Effector CD8-positive, alpha-beta T cell (primary cell): Measurements from ENCODE around the gene VEGFD.

Experiments
- DNase-seq: peaks from one replicate; lab custom pipeline; 2025; lab: John Stamatoyannopoulos, UW
- total RNA-seq, 4 experiments: gene quantifications; one replicate each; lab custom pipeline; 2026; lab: John Stamatoyannopoulos, UW

The VEGFD gene
- 0 reads per million in 4 experiments for total RNA-seq

GRCh38 chrX:15384304-15384703 lies at the start of gene VEGFD:
Gene VEGFD, minus strand, starts transcription at chrX:15384413. Its CDS starts 467 bp downstream, at chrX:15383946.
- DNase-seq, result no peak

- DNase-seq, result no peak
Measured at GRCh38 chrX:15430584-15430983, 46.4 kb upstream of the VEGFD start.

DNA sequence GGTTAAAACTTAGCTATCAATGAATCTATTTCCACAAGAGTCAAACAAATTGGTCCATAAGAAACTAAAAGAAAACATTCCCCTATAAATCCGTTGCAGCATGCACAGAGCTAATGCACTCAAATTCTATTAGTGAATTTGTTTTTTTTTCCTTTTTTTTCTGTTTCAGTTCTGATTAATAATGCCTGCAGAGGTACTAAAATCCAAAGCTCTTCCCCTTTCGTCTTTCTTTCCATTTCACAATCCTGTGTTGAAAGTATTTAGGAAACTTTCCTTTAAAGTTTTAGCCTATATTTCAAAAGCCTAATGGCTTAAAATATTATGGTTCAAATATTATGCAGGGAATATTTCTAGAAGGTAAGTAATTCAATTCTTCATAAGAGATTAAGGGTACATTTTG lies 45.9 kb upstream of the VEGFD start:
- no peak for DNase-seq

DNA sequence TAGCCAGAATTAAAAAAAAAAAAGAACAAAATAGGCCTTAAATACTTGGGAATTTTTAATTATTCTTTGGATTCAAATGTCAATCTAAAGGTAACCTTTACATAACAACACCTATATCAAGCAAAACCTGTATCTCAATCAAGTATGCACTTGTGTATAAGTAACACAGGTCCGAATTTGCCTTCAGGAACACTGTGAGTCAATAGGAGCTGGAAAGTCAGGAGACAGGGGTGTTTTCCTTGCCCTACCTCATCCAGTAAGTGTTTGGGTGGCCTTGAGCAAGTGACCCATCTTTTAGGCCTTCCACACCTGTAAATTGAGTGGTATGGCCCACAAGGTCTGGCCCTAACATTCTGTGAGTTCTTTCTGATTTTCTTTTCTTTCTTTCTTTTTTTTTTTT lies 40.8 kb upstream of the VEGFD start:
- DNase-seq, result no peak

GRCh38 chrX:15418707-15419181 lies 34.5 kb upstream of the VEGFD start:
- no peak for DNase-seq

- no peak for DNase-seq
Measured at GRCh38 chrX:15418041-15418706, 34.0 kb upstream of the VEGFD start.

DNA sequence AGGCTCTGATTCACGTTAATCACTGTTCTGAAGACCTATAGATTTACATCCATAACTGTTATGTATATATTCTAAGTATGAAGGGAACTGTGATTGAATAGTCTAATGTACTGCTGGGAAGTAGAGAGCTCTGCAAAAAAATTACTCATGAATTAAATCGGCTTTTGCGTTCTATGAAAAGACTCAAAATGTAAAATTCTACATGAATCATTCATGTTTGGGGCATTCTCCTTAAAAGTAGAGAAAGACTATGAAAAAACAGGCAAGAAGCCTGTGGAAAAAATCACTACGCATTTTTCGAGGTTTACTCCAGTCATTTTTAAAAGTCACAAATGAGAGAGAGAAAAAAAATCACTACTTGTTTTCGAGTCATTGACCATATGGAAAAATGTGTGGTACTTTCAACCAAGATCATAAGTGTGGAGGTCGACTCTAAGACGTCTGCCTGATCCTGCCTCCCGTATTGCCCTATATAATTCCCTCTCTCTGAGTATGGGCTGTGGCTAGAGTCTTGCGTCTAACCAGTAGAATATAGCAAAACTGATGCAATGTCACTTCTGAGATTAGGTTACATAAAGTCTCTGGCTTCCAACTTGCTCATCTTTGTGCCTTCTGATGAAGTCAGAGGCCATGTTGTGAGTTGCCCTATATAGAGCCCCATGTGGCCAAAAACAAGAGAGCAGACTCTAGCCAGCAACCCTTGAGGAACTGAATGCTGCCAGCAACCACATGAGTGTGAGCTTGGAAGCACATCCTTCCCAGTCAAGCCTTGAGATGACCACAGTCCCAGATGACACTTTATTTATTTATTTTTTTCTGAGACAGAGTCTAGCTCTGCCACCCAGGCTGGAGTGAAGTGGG lies 32.1 kb upstream of the VEGFD start:
- DNase-seq, result no peak

DNA sequence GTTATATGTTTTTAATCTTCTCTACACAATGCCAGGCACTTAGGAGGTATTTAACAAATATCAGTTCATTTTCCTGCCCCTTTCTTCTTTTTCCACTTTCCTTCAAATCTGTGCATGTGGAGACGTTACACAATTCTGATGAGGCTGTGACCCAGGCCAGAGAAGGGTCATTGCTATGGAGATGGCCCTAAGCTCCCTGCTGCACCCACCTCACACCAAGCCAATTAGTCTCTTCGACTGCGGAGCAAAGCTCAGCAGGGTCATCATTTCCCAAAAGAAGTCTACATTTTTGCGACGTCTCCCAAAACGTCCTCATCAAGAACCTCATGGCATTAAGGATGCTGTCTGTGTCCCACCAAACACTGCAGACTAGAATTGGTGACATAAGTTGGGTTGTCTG lies 28.9 kb upstream of the VEGFD start:
- no peak for DNase-seq

- no peak for DNase-seq
Measured at GRCh38 chrX:15410947-15411346, 26.7 kb upstream of the VEGFD start.

- DNase-seq, result no peak
Measured at GRCh38 chrX:15410430-15410829, 26.2 kb upstream of the VEGFD start.

DNA sequence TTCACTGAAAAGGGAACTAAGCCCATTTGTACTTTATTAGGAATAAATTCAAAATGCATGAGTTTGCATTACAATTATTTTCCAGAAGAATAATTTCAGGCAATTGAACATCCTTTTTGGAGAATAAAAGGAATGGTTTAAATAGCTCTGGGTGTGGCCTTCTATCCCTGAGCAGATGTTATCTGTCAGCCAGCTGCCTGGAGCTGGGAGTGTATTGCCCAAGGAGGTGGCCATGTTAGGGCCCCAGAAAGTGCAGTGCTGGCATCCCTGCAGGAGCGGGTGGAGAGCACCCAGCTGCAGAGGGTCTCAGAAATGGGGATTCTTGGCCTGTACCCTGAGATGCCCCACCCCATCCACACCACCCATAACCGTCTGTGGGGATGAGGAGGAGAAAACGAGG lies 21.6 kb upstream of the VEGFD start:
- no peak for DNase-seq

GRCh38 chrX:15404401-15405096 lies 20.3 kb upstream of the VEGFD start:
- no peak for DNase-seq

- no peak for DNase-seq
Measured at GRCh38 chrX:15401378-15401777, 17.2 kb upstream of the VEGFD start.

DNA sequence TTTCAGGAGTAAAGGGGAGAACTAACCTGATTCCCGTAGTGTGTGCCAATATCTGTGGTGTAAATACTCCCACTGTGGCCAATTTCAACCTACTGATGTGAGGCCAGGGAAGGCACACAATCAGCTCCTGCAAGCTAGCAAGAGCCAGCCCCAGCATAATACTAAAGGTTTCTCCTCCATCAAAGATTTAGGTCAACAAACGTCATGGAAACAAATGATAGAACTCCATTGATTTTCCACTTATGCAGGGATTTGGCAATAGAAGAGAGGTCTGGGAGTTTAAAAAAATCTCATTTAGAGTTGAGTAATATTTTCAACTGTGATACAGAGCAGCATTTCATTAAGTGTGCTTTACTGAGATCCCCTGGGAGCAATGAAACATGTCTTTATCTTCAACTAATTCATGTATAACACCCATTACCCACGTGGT lies 15.8 kb upstream of the VEGFD start:
- DNase-seq, result no peak

DNA sequence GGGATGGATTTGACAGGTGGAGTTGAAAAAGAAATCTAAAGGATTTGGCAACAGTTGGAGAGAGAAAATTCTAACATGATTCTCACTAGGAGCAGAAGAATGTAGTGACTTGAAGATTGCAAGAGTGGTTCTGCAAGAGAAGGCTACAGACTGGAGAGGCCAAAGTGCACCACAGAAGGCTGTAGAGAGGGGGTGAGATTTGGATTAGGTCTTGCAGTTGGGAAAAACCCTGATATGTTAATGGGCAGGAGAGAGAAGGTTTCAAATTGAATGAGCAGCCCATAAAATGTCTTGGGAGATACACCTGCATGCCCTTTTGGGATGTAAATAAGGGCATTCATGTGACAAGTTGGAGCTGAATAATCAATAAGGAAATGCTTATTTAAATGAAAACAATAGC lies 14.7 kb upstream of the VEGFD start:
- DNase-seq, result no peak

GRCh38 chrX:15395789-15396188 lies 11.6 kb upstream of the VEGFD start:
- no peak for DNase-seq

GRCh38 chrX:15391850-15392249 lies 7.6 kb upstream of the VEGFD start:
- DNase-seq, result no peak

DNA sequence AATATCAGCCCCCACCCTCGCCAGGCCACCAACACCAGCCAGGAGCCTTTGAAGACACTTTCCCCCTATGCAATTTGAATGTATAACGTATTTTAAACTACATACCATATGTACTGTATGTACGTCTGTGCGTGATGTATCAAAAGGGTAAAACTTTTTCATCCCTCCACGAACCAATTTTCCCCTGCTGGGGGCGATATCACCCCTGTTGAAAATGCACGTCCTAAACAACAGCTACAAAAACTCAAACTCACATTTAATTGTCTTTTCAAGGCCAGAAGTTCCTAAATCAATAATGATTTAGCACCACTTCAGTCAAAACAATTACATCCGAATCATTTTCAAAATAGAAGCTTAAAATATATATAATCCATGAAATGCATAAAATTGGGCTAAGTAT lies 1.4 kb downstream of the VEGFD start:
- DNase-seq, result no peak

GRCh38 chrX:15376956-15377355 lies 7.3 kb downstream of the VEGFD start:
- DNase-seq, result no peak

- DNase-seq, result no peak
Measured at GRCh38 chrX:15373976-15374375, 10.2 kb downstream of the VEGFD start.

GRCh38 chrX:15366506-15367352 lies 17.5 kb downstream of the VEGFD start:
- no peak for DNase-seq

DNA sequence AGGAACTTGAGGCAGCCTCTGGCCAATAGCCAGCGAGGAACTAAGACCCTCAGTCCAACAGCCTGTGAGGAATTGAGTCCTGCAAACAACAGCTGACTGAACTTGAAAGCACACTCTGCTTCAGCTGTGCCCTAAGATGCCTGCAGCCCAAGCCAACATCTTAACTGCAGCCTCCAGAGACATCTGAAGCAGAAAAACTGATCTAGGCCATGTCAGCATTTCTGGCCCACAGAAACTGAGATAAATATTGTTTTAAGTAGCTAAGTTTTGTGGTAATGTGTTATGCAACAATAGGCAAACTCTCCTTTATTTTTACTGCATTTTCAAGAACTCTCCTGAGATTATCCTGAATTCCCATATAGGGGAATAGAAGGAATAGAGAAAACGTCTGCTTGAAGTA lies 24.5 kb downstream of the VEGFD start:
- DNase-seq, result no peak
